ENCODE results near the gene CRISP2.
"Not testable (repeated sequence)": the region's sequence is repeated elsewhere in the genome, so short reads cannot be mapped to it uniquely, and the experiment has no call there.

- TF ChIP-seq CTCF, POLR2A (IDR thresholded peaks at IDR 0.05): not testable (repeated sequence)
Measured at GRCh38 chr6:49664054-49664453, 49.3 kb downstream of the CRISP2 start.
